Calu3 (cell line): Measurements from ENCODE around the gene MIOS. TPM values are rescaled to one million over a fixed set of nuclear protein-coding genes. Genes with fewer than 3 reads are reported as not detected.

Experiments
- BruUV-seq: library from RNA; stranded (reverse); fragments of 400-500 nt; replicated peaks from 2 replicates; lab custom pipeline; 2021; lab: Mats Ljungman, UMichigan
- CTCF ChIA-PET: fragments of 300-600 bp; sonication (Branson Sonifier 250); formaldehyde crosslinking; loops from one replicate; lab custom pipeline; 2022; ENCODE audit warnings: antibody characterized with exemption; lab: Charles Lee
- DNase-seq: peaks from one replicate; pipeline ENCODE4 v3.0.0; 2022
- H3K27ac Mint-ChIP-seq: one replicate; pipeline ENCODE4 v1.8.0; 2022; ENCODE audit warnings: mixed read lengths; ENCODE audit not compliant: unreplicated experiment
- H3K27me3 Mint-ChIP-seq: one replicate; pipeline ENCODE4 v1.8.0; 2022; ENCODE audit warnings: mixed read lengths; ENCODE audit not compliant: unreplicated experiment
- H3K36me3 Mint-ChIP-seq: one replicate; pipeline ENCODE4 v1.8.0; 2022; ENCODE audit warnings: mild to moderate bottlenecking, moderate library complexity, mixed read lengths; ENCODE audit not compliant: insufficient read depth, unreplicated experiment
- H3K4me1 Mint-ChIP-seq: one replicate; pipeline ENCODE4 v1.8.0; 2022; ENCODE audit warnings: mild to moderate bottlenecking, low read depth, mixed read lengths; ENCODE audit not compliant: unreplicated experiment
- H3K4me3 Mint-ChIP-seq: one replicate; pipeline ENCODE4 v1.8.0; 2022; ENCODE audit warnings: mild to moderate bottlenecking, low read depth, moderate library complexity, mixed read lengths; ENCODE audit not compliant: unreplicated experiment
- H3K9me3 Mint-ChIP-seq: one replicate; pipeline ENCODE4 v1.8.0; 2022; ENCODE audit warnings: low read depth, mixed read lengths; ENCODE audit not compliant: unreplicated experiment
- CTCF ChIP-seq: fragments of 200-600 bp; IDR thresholded peaks from one replicate; pipeline ENCODE4 v1.8.0; 2022; ENCODE audit warnings: antibody characterized with exemption; ENCODE audit not compliant: unreplicated experiment
- intact Hi-C: fragments of 100-400 bp; cut with micrococcal nuclease; formaldehyde crosslinking; loops from one replicate; pipeline ENCODE4 v1.10.0; 2022; ENCODE audit not compliant: unreplicated experiment
- total RNA-seq: library from RNA; stranded (reverse); gene quantifications from 2 replicates; pipeline ENCODE4 v1.2.3, GENCODE V29; 2022

The MIOS gene
- total RNA-seq, 1 experiment from 2014 or later = 38.2 TPM

DNA sequence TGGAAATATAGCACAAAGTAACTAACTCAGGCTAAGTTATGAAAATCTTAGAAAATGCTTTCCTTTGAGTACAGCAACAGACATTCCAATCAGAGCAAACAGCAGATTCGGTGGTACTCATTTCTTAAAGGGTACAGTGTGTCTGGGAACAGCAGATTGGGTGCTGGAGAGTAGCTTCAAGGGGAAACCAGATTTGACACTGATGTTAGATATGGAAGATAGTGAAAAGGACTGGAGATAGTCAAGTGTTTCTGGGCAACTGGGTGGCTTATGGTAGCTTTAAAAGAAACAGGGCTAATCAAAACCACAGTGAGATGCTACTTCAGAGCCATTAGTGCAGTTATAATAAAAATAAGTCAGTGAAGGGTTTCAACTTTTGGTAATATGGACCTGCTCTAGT lies 61.8 kb downstream of the MIOS start:
- DNase-seq = no peak
- Mint-ChIP-seq H3K4me1 (no peaks in the 10 kb centered on the region), H3K4me3 (no peak overlapping the region), H3K9me3 (peaks cover 12% of the 10 kb centered on the region), H3K36me3 (no peaks in the 10 kb centered on the region), H3K27ac (no peak overlapping the region), H3K27me3 (no peaks in the 10 kb centered on the region)
- intact Hi-C loops = no loop called here
- CTCF ChIA-PET = no interaction called here
- BruUV-seq = no TSS peak
- no peak for TF ChIP-seq CTCF

- no peak for DNase-seq
- Mint-ChIP-seq H3K4me1 (no peaks in the 10 kb centered on the region), H3K36me3 (peaks cover 5% of the 10 kb centered on the region), H3K9me3 (peaks cover 8% of the 10 kb centered on the region), H3K27ac (no peak overlapping the region), H3K4me3 (no peak overlapping the region), H3K27me3 (no peaks in the 10 kb centered on the region)
- CTCF ChIA-PET = no interaction called here
- intact Hi-C loops = no loop called here
- BruUV-seq = no TSS peak
- no peak for TF ChIP-seq CTCF
Observed at GRCh38 chr7:7630626-7631329, 64.1 kb downstream of the MIOS start.

GRCh38 chr7:7639421-7639820 lies 72.7 kb downstream of the MIOS start:
- peak overlapping the region; percentile 92 for H3K27ac Mint-ChIP-seq
- peak overlapping the region; percentile 97 for H3K4me3 Mint-ChIP-seq
- intact Hi-C loops = no loop called here
- H3K9me3 Mint-ChIP-seq = no peaks in the 10 kb centered on the region
- peaks cover 29% of the 10 kb centered on the region for H3K4me1 Mint-ChIP-seq
- H3K27me3 Mint-ChIP-seq = no peaks in the 10 kb centered on the region
- TF ChIP-seq CTCF = no peak
- no peak for DNase-seq
- TSS peak; percentile 71 for BruUV-seq
- peaks cover 34% of the 10 kb centered on the region for H3K36me3 Mint-ChIP-seq
- CTCF ChIA-PET = no interaction called here

DNA sequence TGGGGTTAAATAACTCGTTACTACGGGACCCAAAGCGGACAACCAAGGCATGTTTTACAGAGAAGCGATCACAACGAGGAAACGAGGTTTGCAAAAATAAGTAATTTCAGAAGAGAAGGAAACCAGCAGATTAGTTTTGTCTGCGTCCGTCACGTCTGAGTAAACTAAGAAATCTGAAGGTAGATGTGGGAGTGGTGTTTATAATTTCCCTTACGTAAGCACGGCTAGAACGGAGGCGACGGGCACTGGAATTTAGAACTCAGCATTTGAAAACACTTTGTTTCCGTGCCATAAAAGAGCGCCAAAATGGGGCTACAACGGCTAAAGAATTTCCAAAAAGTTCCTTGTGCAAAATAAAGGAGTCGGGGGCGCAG lies 73.2 kb downstream of the MIOS start:
- TF ChIP-seq CTCF = no peak
- Mint-ChIP-seq H3K27me3 (no peaks in the 10 kb centered on the region), H3K9me3 (no peaks in the 10 kb centered on the region), H3K27ac (peak overlapping the region; percentile 92), H3K4me1 (peaks cover 29% of the 10 kb centered on the region), H3K36me3 (peaks cover 34% of the 10 kb centered on the region), H3K4me3 (peak overlapping the region; percentile 97)
- CTCF ChIA-PET = interaction anchor here (1.6 to 1.7 kb wide), 3 partner anchors 49 to 656 kb away, joined by 3 to 6 read pairs (median 5); no protein-coding TSS in a partner anchor
- BruUV-seq = no TSS peak
- DNase-seq = peak; percentile 5
- intact Hi-C loops = no loop called here
